K562 (cell line): ENCODE data around the gene MXRA7. TPM values are rescaled to one million over a fixed set of nuclear protein-coding genes. Genes with fewer than 3 reads are reported as not detected.
A peak's percentile ranks its signal among the peaks of the same experiment; 100 is the strongest.

ENCODE experiments used
- ATAC-seq: fragments of 200-7000 bp; cut with Tn5 transposase; 3 replicates; pipeline ENCODE4 v1.9.1; 2020; ENCODE audit warnings: moderate library complexity
- BruUV-seq: library from RNA; stranded (reverse); fragments of 400-500 nt; replicated peaks from 2 replicates; lab custom pipeline; 2021; lab: Mats Ljungman, UMichigan
- CTCF ChIA-PET: fragments of 300-600 bp; formaldehyde crosslinking; extraction: SDS; loops from one replicate; lab custom pipeline; 2021; ENCODE audit warnings: low intra/inter-chr PET ratio; lab: Yijun Ruan, JAX
- POLR2A ChIA-PET: fragments of 300-600, 350-650 bp; sonication (Branson Sonifier 250); formaldehyde crosslinking; extraction: SDS; loops from one replicate; lab custom pipeline; 2021; ENCODE audit warnings: antibody characterized with exemption, inconsistent platforms; lab: Yijun Ruan, JAX
- DNase-seq, 4 experiments: peaks; one replicate each; pipeline versions ENCODE4 v3.0.0 to v3.0.0-alpha.2; 2011 to 2018; ENCODE audit warnings: low spot score in 3 of 4, mixed read lengths in 3 of 4; ENCODE audit errors: extremely low read depth in 1 of 4
- FAIRE-seq: peaks from 2 replicates; lab custom pipeline; 2011; peaks lifted over from hg19 to GRCh38; lab: Jason Lieb, UNC
- H2AFZ ChIP-seq: 2 replicates; pipeline ENCODE4 v1.6.0; 2011; ENCODE audit warnings: low read depth, low read length, control low read depth, inconsistent platforms
- H3K27ac ChIP-seq: fragments of 200-600 bp; 3 replicates; pipeline ENCODE4 v1.8.0; 2011; ENCODE audit warnings: low read depth, mild to moderate bottlenecking, control low read depth, inconsistent platforms, low read length, moderate library complexity, mixed read lengths; ENCODE audit errors: extremely low read depth
- H3K27me3 ChIP-seq, 2 experiments: fragments of 300-600 bp in 1 of 2; 2 replicates in 1 of 2; 3 replicates in 1 of 2; pipeline versions ENCODE4 v1.6.0 to v1.8.0; 2011; ENCODE audit warnings: inconsistent platforms in 2 of 2, low read length in 2 of 2, mild to moderate bottlenecking in 1 of 2, mixed read lengths in 1 of 2, moderate library complexity in 1 of 2; ENCODE audit not compliant: control insufficient read depth in 2 of 2, insufficient read depth in 2 of 2
- H3K36me3 ChIP-seq: fragments of 300-600 bp; 3 replicates; pipeline ENCODE4 v1.8.0; 2011; ENCODE audit warnings: mild to moderate bottlenecking, low read length, inconsistent platforms; ENCODE audit not compliant: control insufficient read depth, insufficient read depth
- H3K4me1 ChIP-seq, 2 experiments: fragments of 200-600 bp in 1 of 2; replicated peaks in 1 of 2; 2 replicates in 1 of 2; 3 replicates in 1 of 2; pipeline versions ENCODE4 v1.5.1 to v1.8.0; 2011; ENCODE audit warnings: inconsistent platforms in 2 of 2, low read length in 2 of 2, mild to moderate bottlenecking in 1 of 2, mixed read lengths in 1 of 2, moderate library complexity in 1 of 2; ENCODE audit not compliant: control insufficient read depth in 2 of 2, insufficient read depth in 2 of 2
- H3K4me2 ChIP-seq: 2 replicates; pipeline ENCODE4 v1.6.1; 2011; ENCODE audit warnings: low read length, control low read depth, inconsistent platforms, mixed read lengths; ENCODE audit not compliant: insufficient read depth
- H3K4me3 ChIP-seq: fragments of 200-600 bp; sonication (generic), shearing (Covaris generic); 2 replicates; pipeline ENCODE4 v1.5.1; 2016; ENCODE audit warnings: control low read depth, inconsistent platforms
- H3K79me2 ChIP-seq: fragments of 200-600 bp; 3 replicates; pipeline ENCODE4 v1.8.0; 2011; ENCODE audit warnings: low read length, inconsistent platforms; ENCODE audit not compliant: control insufficient read depth, insufficient read depth
- H3K9ac ChIP-seq, 2 experiments: 2 replicates each; pipeline versions ENCODE4 v1.6.0 to v1.6.1; 2011; ENCODE audit warnings: low read depth in 2 of 2, low read length in 2 of 2, control low read depth in 1 of 2, inconsistent platforms in 1 of 2, mild to moderate bottlenecking in 1 of 2, mixed read lengths in 1 of 2; ENCODE audit not compliant: insufficient read depth in 1 of 2
- H3K9me1 ChIP-seq: one replicate; pipeline ENCODE4 v1.6.0; 2011; ENCODE audit warnings: inconsistent platforms, mild to moderate bottlenecking, low read length, moderate library complexity; ENCODE audit not compliant: control insufficient read depth, insufficient read depth
- H3K9me3 ChIP-seq: replicated peaks from 2 replicates; pipeline ENCODE4 v1.5.1; 2011; ENCODE audit warnings: low read depth, low read length, inconsistent platforms; ENCODE audit not compliant: control insufficient read depth, insufficient read depth
- H4K20me1 ChIP-seq: replicated peaks from 2 replicates; pipeline ENCODE4 v1.6.1; 2011; ENCODE audit warnings: low read length, inconsistent platforms, mixed read lengths; ENCODE audit not compliant: control insufficient read depth, insufficient read depth
- CBX8 ChIP-seq: fragments of 200-600 bp; sonication (generic); IDR thresholded peaks from 2 replicates; pipeline ENCODE4 v1.6.1; 2012; ENCODE audit warnings: borderline replicate concordance, mixed run types, low read depth, mild to moderate bottlenecking, moderate library complexity, mixed read lengths, low read length, control low read depth, inconsistent platforms; ENCODE audit not compliant: poor library complexity, severe bottlenecking; ENCODE audit errors: extremely low read depth
- RBM25 ChIP-seq: fragments of 200-400 bp; formaldehyde crosslinking; IDR thresholded peaks from 2 replicates; pipeline ENCODE4 v1.6.1; 2018; ENCODE audit warnings: low read length, low read depth, moderate library complexity; ENCODE audit not compliant: severe bottlenecking
- WGBS: fragments of 100-300 bp; shearing (Covaris generic); methylation state at CpG from one replicate; pipeline ENCODE4 v1.1.6; 2016; ENCODE audit warnings: low coverage, mixed read lengths; ENCODE audit not compliant: insufficient coverage; ENCODE audit errors: missing lambda C conversion rate; 5-methylcytosine and 5-hydroxymethylcytosine counted together
- in situ Hi-C: fragments of 300-500 bp; cut with MboI; formaldehyde crosslinking; loops from 4 replicates; pipeline ENCODE4 v1.15.0; 2018; ENCODE audit warnings: inconsistent platforms, mixed read lengths
- intact Hi-C: fragments of 100-400 bp; cut with micrococcal nuclease; formaldehyde crosslinking; loops from 2 replicates; pipeline ENCODE4 v1.14.2; 2022
- microRNA counts: library from miRNA; unstranded; fragments of <30 nt; microRNA quantifications from one replicate; lab custom pipeline; 2016
- microRNA-seq: library from miRNA; unstranded; fragments of <30 nt; microRNA quantifications from one replicate; pipeline ENCODE4, GENCODE V29; 2018; ENCODE audit warnings: borderline microRNAs expressed
- polyA plus RNA-seq, 8 experiments: library from polyadenylated mRNA; depleted of rRNA in 4 of 8; stranded (reverse) in 5 of 8; unstranded in 3 of 8; fragments of >200 nt; fragmentation: Nextera tagmentation in 2 of 8; fragmentation: Illumina TruSeq in 1 of 8; extraction: Ambion mirVana in 2 of 8; extraction: Trizol in 1 of 8; gene quantifications; 2 replicates each; pipeline versions ENCODE4 v1.2.1 to v1.2.3, GENCODE V29; 2011 to 2014; ENCODE audit warnings: inconsistent platforms in 1 of 8, missing spikeins in 1 of 8
- small RNA-seq: library from RNA; depleted of rRNA; stranded (forward); fragments of <200 nt; gene quantifications from one replicate; pipeline ENCODE3, GENCODE V24; 2014
- total RNA-seq, 7 experiments: library from RNA; depleted of rRNA in 6 of 7; stranded (reverse); fragments of >200 nt in 6 of 7; fragmentation: Illumina TruSeq in 2 of 7; extraction: Trizol in 2 of 7; gene quantifications; 2 replicates each; pipeline versions ENCODE4 v1.2.1 to v1.2.3, GENCODE V29; 2011 to 2021; ENCODE audit warnings: low replicate concordance in 1 of 7
- TF ChIP-seq, protein P1 (sequence below): sonication (generic); formaldehyde crosslinking; IDR thresholded peaks from 2 replicates; pipeline ENCODE4 v1.8.0; 2022; ENCODE audit warnings: missing genetic modification reagents, mild to moderate bottlenecking, moderate library complexity, borderline replicate concordance

The MXRA7 gene
- total and polyA plus RNA-seq, 9 of the 15 experiments (the other 6 are each of a cell fraction or from before 2014, with no cell fraction given) = 2.6 to 38.4 (median 14.3) TPM

DNA sequence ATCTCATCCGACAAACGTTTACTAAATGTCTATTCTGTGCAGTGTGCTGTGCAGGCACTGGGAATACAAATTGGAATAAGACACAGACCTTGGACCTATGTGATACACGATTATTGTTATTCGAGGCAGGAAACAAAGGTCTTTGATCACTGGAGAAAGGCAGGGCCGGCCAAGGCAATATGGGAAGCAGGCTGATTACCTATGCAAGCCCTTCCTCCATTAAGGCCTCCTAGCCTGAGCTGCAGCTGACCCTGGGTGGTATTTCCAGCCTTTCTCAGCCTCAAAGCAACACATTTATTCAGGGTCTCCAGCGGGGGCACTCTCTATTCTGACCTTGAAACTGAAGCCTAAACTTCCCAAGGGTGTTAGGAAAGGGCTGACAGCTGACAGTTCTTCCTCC lies 80.6 kb downstream of the MXRA7 start:
- CTCF ChIA-PET = no interaction called here
- Histone ChIP-seq H3K9me3 (no peaks in the 10 kb centered on the region), H3K36me3 (peaks cover 75% of the 10 kb centered on the region), H2AFZ (no peak overlapping the region), H4K20me1 (peaks cover 5% of the 10 kb centered on the region), H3K27ac (no peak overlapping the region), H3K27me3 (no peaks in the 10 kb centered on the region), H3K9ac (no peak overlapping the region), H3K79me2 (peaks cover 14% of the 10 kb centered on the region), H3K4me1 (no peaks in the 10 kb centered on the region; a peak in 2 of 5 replicates), H3K9me1 (no peaks in the 10 kb centered on the region), H3K4me2 (no peak overlapping the region), H3K4me3 (no peak overlapping the region)
- peak; percentile 29 for FAIRE-seq
- in situ Hi-C loops = no loop called here
- POLR2A ChIA-PET = interaction anchor here (0.9 to 1.2 kb wide), 2 partner anchors 9 to 32 kb away, joined by 3 to 4 read pairs; no protein-coding TSS in a partner anchor
- intact Hi-C loops = no loop called here
- no TSS peak for BruUV-seq
- ATAC-seq = peak; percentile 12; the same call in 2 of the 3 replicates
- peak in 1 of 4 experiments; percentile 12 for DNase-seq
- TF ChIP-seq, protein P1, sequence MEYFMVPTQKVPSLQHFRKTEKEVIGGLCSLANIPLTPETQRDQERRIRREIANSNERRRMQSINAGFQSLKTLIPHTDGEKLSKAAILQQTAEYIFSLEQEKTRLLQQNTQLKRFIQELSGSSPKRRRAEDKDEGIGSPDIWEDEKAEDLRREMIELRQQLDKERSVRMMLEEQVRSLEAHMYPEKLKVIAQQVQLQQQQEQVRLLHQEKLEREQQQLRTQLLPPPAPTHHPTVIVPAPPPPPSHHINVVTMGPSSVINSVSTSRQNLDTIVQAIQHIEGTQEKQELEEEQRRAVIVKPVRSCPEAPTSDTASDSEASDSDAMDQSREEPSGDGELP (CRISPR knock-in tag) = 0 out of 2 replicates have a peak, but pooled peaks have one; percentile 16
- TF ChIP-seq CBX8 = no peak
- no peak for TF ChIP-seq RBM25
- 83% methylated on average over 6 of the region's 6 CpGs for WGBS

MicroRNAs within 50 kb of the gene (microRNA counts, 767-probe panel; counts per million panel counts)
- microRNA hsa-miR-636 (lab: Ali Mortazavi, UCI) = not detected

Small RNAs within 50 kb of the gene (microRNA-seq; reads per million reads assigned to microRNA genes)
- 0.64 reads per million for gene MIR636

Small RNAs within 50 kb of the gene (small RNA-seq; reads per million reads assigned to genes)
- not detected for gene AC005837.3
- not detected for gene RF02271
- gene RNU6-227P = not detected
- not detected for gene RNU6-97P
- gene RNY4P36 = not detected

Other genes with a start within 250 kb of the MXRA7 start
Only the 7 nearest of the 11 such genes appear.
- not detected in 2 replicates for gene ST6GALNAC2, start 125.1 kb downstream of the MXRA7 start, total RNA-seq (2014; rRNA removed)
- gene ST6GALNAC2, start 125.1 kb downstream of the MXRA7 start, total RNA-seq (2014; rRNA removed; fragmentation: Illumina TruSeq; extraction: Trizol) = not detected in 2 replicates
- gene ST6GALNAC2, start 125.1 kb downstream of the MXRA7 start, total RNA-seq (2015; rRNA removed; fragmentation: Illumina TruSeq; extraction: Trizol) = not detected in 2 replicates
- not detected in 2 replicates for gene ST6GALNAC2, start 125.1 kb downstream of the MXRA7 start, total RNA-seq (2021)
- not detected in 2 replicates for gene ST6GALNAC2, start 125.1 kb downstream of the MXRA7 start, polyA plus RNA-seq (2011; rRNA removed)
- gene ST6GALNAC2, start 125.1 kb downstream of the MXRA7 start, polyA plus RNA-seq (2014; fragmentation: Illumina TruSeq; extraction: Trizol) = 0.18 TPM in 1 of 2 replicates, not detected in the other
- gene ST6GALNAC2, start 125.1 kb downstream of the MXRA7 start, polyA plus RNA-seq (2014; fragmentation: Nextera tagmentation; extraction: Ambion mirVana) = not detected
- not detected in 2 replicates for gene ST6GALNAC2, start 125.1 kb downstream of the MXRA7 start, polyA plus RNA-seq (2014; rRNA removed)
- gene ST6GALNAC1, start 67.2 kb downstream of the MXRA7 start, total RNA-seq (2014; rRNA removed) = 43.4 and 54.9 TPM in 2 replicates
- gene ST6GALNAC1, start 67.2 kb downstream of the MXRA7 start, total RNA-seq (2014; rRNA removed; fragmentation: Illumina TruSeq; extraction: Trizol) = 47.3 and 50.5 TPM in 2 replicates
- 20.6 and 21.4 TPM in 2 replicates for gene ST6GALNAC1, start 67.2 kb downstream of the MXRA7 start, total RNA-seq (2015; rRNA removed; fragmentation: Illumina TruSeq; extraction: Trizol)
- 42.9 and 53.1 TPM in 2 replicates for gene ST6GALNAC1, start 67.2 kb downstream of the MXRA7 start, total RNA-seq (2021)
- gene ST6GALNAC1, start 67.2 kb downstream of the MXRA7 start, polyA plus RNA-seq (2011; rRNA removed) = 34.7 and 40.1 TPM in 2 replicates
- 62.4 and 68.4 TPM in 2 replicates for gene ST6GALNAC1, start 67.2 kb downstream of the MXRA7 start, polyA plus RNA-seq (2014; fragmentation: Illumina TruSeq; extraction: Trizol)
- 10 to 100 TPM; 50.4 to 62.9 TPM for gene ST6GALNAC1, start 67.2 kb downstream of the MXRA7 start, polyA plus RNA-seq (2014; fragmentation: Nextera tagmentation; extraction: Ambion mirVana)
- 49.1 and 56.0 TPM in 2 replicates for gene ST6GALNAC1, start 67.2 kb downstream of the MXRA7 start, polyA plus RNA-seq (2014; rRNA removed)
- 40.2 and 40.7 TPM in 2 replicates for gene JMJD6, start 15.6 kb upstream of the MXRA7 start, total RNA-seq (2014; rRNA removed)
- 23.4 and 28.1 TPM in 2 replicates for gene JMJD6, start 15.6 kb upstream of the MXRA7 start, total RNA-seq (2014; rRNA removed; fragmentation: Illumina TruSeq; extraction: Trizol)
- gene JMJD6, start 15.6 kb upstream of the MXRA7 start, total RNA-seq (2015; rRNA removed; fragmentation: Illumina TruSeq; extraction: Trizol) = 37.4 and 38.5 TPM in 2 replicates
- gene JMJD6, start 15.6 kb upstream of the MXRA7 start, total RNA-seq (2021) = 47.9 and 52.3 TPM in 2 replicates
- 22.2 and 30.9 TPM in 2 replicates for gene JMJD6, start 15.6 kb upstream of the MXRA7 start, polyA plus RNA-seq (2011; rRNA removed)
- gene JMJD6, start 15.6 kb upstream of the MXRA7 start, polyA plus RNA-seq (2014; fragmentation: Illumina TruSeq; extraction: Trizol) = 36.5 and 38.2 TPM in 2 replicates
- gene JMJD6, start 15.6 kb upstream of the MXRA7 start, polyA plus RNA-seq (2014; fragmentation: Nextera tagmentation; extraction: Ambion mirVana) = 10 to 100 TPM in 1 of 2 experiments, 1 to 10 TPM in 1; 2.5 to 10.5 TPM
- gene JMJD6, start 15.6 kb upstream of the MXRA7 start, polyA plus RNA-seq (2014; rRNA removed) = 36.3 and 40.9 TPM in 2 replicates
- gene METTL23, start 15.9 kb upstream of the MXRA7 start, total RNA-seq (2014; rRNA removed) = 29.4 and 32.9 TPM in 2 replicates
- 37.3 and 47.0 TPM in 2 replicates for gene METTL23, start 15.9 kb upstream of the MXRA7 start, total RNA-seq (2014; rRNA removed; fragmentation: Illumina TruSeq; extraction: Trizol)
- 24.1 and 29.5 TPM in 2 replicates for gene METTL23, start 15.9 kb upstream of the MXRA7 start, total RNA-seq (2015; rRNA removed; fragmentation: Illumina TruSeq; extraction: Trizol)
- 36.5 TPM in 2 replicates for gene METTL23, start 15.9 kb upstream of the MXRA7 start, total RNA-seq (2021)
- gene METTL23, start 15.9 kb upstream of the MXRA7 start, polyA plus RNA-seq (2011; rRNA removed) = 56.7 and 67.3 TPM in 2 replicates
- gene METTL23, start 15.9 kb upstream of the MXRA7 start, polyA plus RNA-seq (2014; fragmentation: Illumina TruSeq; extraction: Trizol) = 41.6 and 44.1 TPM in 2 replicates
- 10 to 100 TPM; 42.2 to 46.1 TPM for gene METTL23, start 15.9 kb upstream of the MXRA7 start, polyA plus RNA-seq (2014; fragmentation: Nextera tagmentation; extraction: Ambion mirVana)
- gene METTL23, start 15.9 kb upstream of the MXRA7 start, polyA plus RNA-seq (2014; rRNA removed) = 46.6 and 58.5 TPM in 2 replicates
- 583 and 1,185 TPM in 2 replicates for gene SRSF2, start 26.4 kb upstream of the MXRA7 start, total RNA-seq (2014; rRNA removed)
- gene SRSF2, start 26.4 kb upstream of the MXRA7 start, total RNA-seq (2014; rRNA removed; fragmentation: Illumina TruSeq; extraction: Trizol) = 261 and 276 TPM in 2 replicates
- 339 and 353 TPM in 2 replicates for gene SRSF2, start 26.4 kb upstream of the MXRA7 start, total RNA-seq (2015; rRNA removed; fragmentation: Illumina TruSeq; extraction: Trizol)
- 499 and 569 TPM in 2 replicates for gene SRSF2, start 26.4 kb upstream of the MXRA7 start, total RNA-seq (2021)
- gene SRSF2, start 26.4 kb upstream of the MXRA7 start, polyA plus RNA-seq (2011; rRNA removed) = 422 and 444 TPM in 2 replicates
- gene SRSF2, start 26.4 kb upstream of the MXRA7 start, polyA plus RNA-seq (2014; fragmentation: Illumina TruSeq; extraction: Trizol) = 379 and 393 TPM in 2 replicates
- 100 to 1,000 TPM; 161 to 186 TPM for gene SRSF2, start 26.4 kb upstream of the MXRA7 start, polyA plus RNA-seq (2014; fragmentation: Nextera tagmentation; extraction: Ambion mirVana)
- 579 and 682 TPM in 2 replicates for gene SRSF2, start 26.4 kb upstream of the MXRA7 start, polyA plus RNA-seq (2014; rRNA removed)
- gene MFSD11, start 27.2 kb upstream of the MXRA7 start, total RNA-seq (2014; rRNA removed) = 15.5 and 25.6 TPM in 2 replicates
- gene MFSD11, start 27.2 kb upstream of the MXRA7 start, total RNA-seq (2014; rRNA removed; fragmentation: Illumina TruSeq; extraction: Trizol) = 20.9 and 21.8 TPM in 2 replicates
- 21.6 and 24.1 TPM in 2 replicates for gene MFSD11, start 27.2 kb upstream of the MXRA7 start, total RNA-seq (2015; rRNA removed; fragmentation: Illumina TruSeq; extraction: Trizol)
- gene MFSD11, start 27.2 kb upstream of the MXRA7 start, total RNA-seq (2021) = 24.5 and 26.2 TPM in 2 replicates
- 23.7 and 24.4 TPM in 2 replicates for gene MFSD11, start 27.2 kb upstream of the MXRA7 start, polyA plus RNA-seq (2011; rRNA removed)
- 15.0 and 17.9 TPM in 2 replicates for gene MFSD11, start 27.2 kb upstream of the MXRA7 start, polyA plus RNA-seq (2014; fragmentation: Illumina TruSeq; extraction: Trizol)
- 10 to 100 TPM; 14.4 to 19.7 TPM for gene MFSD11, start 27.2 kb upstream of the MXRA7 start, polyA plus RNA-seq (2014; fragmentation: Nextera tagmentation; extraction: Ambion mirVana)
- 19.9 and 22.8 TPM in 2 replicates for gene MFSD11, start 27.2 kb upstream of the MXRA7 start, polyA plus RNA-seq (2014; rRNA removed)
- 0.18 and 0.29 TPM in 2 replicates for gene MGAT5B, start 157.4 kb upstream of the MXRA7 start, total RNA-seq (2014; rRNA removed)
- 0.19 TPM in 1 of 2 replicates, not detected in the other for gene MGAT5B, start 157.4 kb upstream of the MXRA7 start, total RNA-seq (2014; rRNA removed; fragmentation: Illumina TruSeq; extraction: Trizol)
- not detected in 2 replicates for gene MGAT5B, start 157.4 kb upstream of the MXRA7 start, total RNA-seq (2015; rRNA removed; fragmentation: Illumina TruSeq; extraction: Trizol)
- gene MGAT5B, start 157.4 kb upstream of the MXRA7 start, total RNA-seq (2021) = 0.16 and 0.22 TPM in 2 replicates
- 0.43 and 0.79 TPM in 2 replicates for gene MGAT5B, start 157.4 kb upstream of the MXRA7 start, polyA plus RNA-seq (2011; rRNA removed)
- gene MGAT5B, start 157.4 kb upstream of the MXRA7 start, polyA plus RNA-seq (2014; fragmentation: Illumina TruSeq; extraction: Trizol) = 0.09 and 0.17 TPM in 2 replicates
- gene MGAT5B, start 157.4 kb upstream of the MXRA7 start, polyA plus RNA-seq (2014; fragmentation: Nextera tagmentation; extraction: Ambion mirVana) = not detected
- gene MGAT5B, start 157.4 kb upstream of the MXRA7 start, polyA plus RNA-seq (2014; rRNA removed) = 0.16 TPM in 1 of 2 replicates, not detected in the other